Right lung (tissue), 5 donors: ENCODE measurements around the gene SLC25A34. TPM values are rescaled to one million over a fixed set of nuclear protein-coding genes. Genes with fewer than 3 reads are reported as not detected.

Experiments used
- DNase-seq, 2 donors: peaks; one replicate each; pipeline ENCODE4 v3.0.0-alpha.2; 2013
- polyA plus RNA-seq, 5 donors: library from polyadenylated mRNA; unstranded; fragments of 120-200 nt; gene quantifications; one replicate each; pipeline versions ENCODE4 v1.2.1 to v1.2.3, GENCODE V29; 2013; ENCODE audit warnings: inconsistent platforms in 1 of 5, low replicate concordance in 1 of 5; ENCODE audit not compliant: insufficient read length in 5 of 5, insufficient read depth in 1 of 5

Gene SLC25A34
- polyA plus RNA-seq, 5 donors, result 2.8 to 5.6 (median 4.2) TPM

- no peak for DNase-seq
These were observed 23.9 kb upstream of the SLC25A34 start for GRCh38 chr1:15712168-15712567.

- DNase-seq, result peak; percentile 86 to 91
These were observed 21.5 kb upstream of the SLC25A34 start for GRCh38 chr1:15714406-15715136.

GRCh38 chr1:15717418-15718125 lies 18.5 kb upstream of the SLC25A34 start:
- DNase-seq, result no peak

- DNase-seq, result no peak
These were observed 17.9 kb upstream of the SLC25A34 start for GRCh38 chr1:15718199-15718601.

GRCh38 chr1:15719381-15720120 lies 16.5 kb upstream of the SLC25A34 start:
- no peak for DNase-seq

GRCh38 chr1:15720861-15721260 lies 15.2 kb upstream of the SLC25A34 start:
- DNase-seq, result no peak

- DNase-seq, result no peak
These were observed 13.6 kb upstream of the SLC25A34 start for GRCh38 chr1:15722411-15722810.

GRCh38 chr1:15722836-15723532 lies 13.1 kb upstream of the SLC25A34 start:
- DNase-seq, result no peak

GRCh38 chr1:15723631-15724246 lies 12.3 kb upstream of the SLC25A34 start:
- DNase-seq, result no peak

- no peak for DNase-seq
These were observed 10.8 kb upstream of the SLC25A34 start for GRCh38 chr1:15724949-15725880.

- no peak for DNase-seq
These were observed 9.6 kb upstream of the SLC25A34 start for GRCh38 chr1:15726508-15726907.

- no peak for DNase-seq
These were observed 9.0 kb upstream of the SLC25A34 start for GRCh38 chr1:15727021-15727420.

GRCh38 chr1:15727424-15727823 lies 8.6 kb upstream of the SLC25A34 start:
- no peak for DNase-seq

GRCh38 chr1:15727866-15728534 lies 8.1 kb upstream of the SLC25A34 start:
- no peak for DNase-seq

- no peak for DNase-seq
These were observed 7.0 kb upstream of the SLC25A34 start for GRCh38 chr1:15728937-15729657.

GRCh38 chr1:15730423-15730822 lies 5.6 kb upstream of the SLC25A34 start:
- DNase-seq, result no peak

GRCh38 chr1:15730936-15731335 lies 5.1 kb upstream of the SLC25A34 start:
- no peak for DNase-seq

GRCh38 chr1:15731735-15732685 lies 4.0 kb upstream of the SLC25A34 start:
- DNase-seq, result no peak
